Right ventricle myocardium superior (tissue), 1 donor: ENCODE data around the gene FRMD3. TPM values are rescaled to one million over a fixed set of nuclear protein-coding genes. Genes with fewer than 3 reads are reported as not detected.
"Not testable (repeated sequence)": the region's sequence is repeated elsewhere in the genome, so short reads cannot be mapped to it uniquely, and the experiment has no call there.

Experiments used
- ATAC-seq: fragments of 200-7000 bp; cut with Tn5 transposase; one replicate; pipeline ENCODE4 v1.9.1; 2020; ENCODE audit warnings: mild to moderate bottlenecking; ENCODE audit not compliant: poor library complexity
- DNase-seq: peaks from one replicate; pipeline ENCODE4 v3.0.0-alpha.2; 2020
- intact Hi-C: fragments of 100-400 bp; cut with DNase I; formaldehyde crosslinking; loops from one replicate; pipeline ENCODE4 v1.11.2; 2022
- total RNA-seq: library from RNA; stranded (reverse); fragmentation: NEBNext Ultra II Directional; extraction: Animal tissue kit (Norgen Biotek cat#: 25700); gene quantifications from one replicate; pipeline ENCODE4 v1.2.1, GENCODE V29; 2021
- donor health status: DM: no; HTN: yes; CAD: no; lungs with severe emphysema.

The FRMD3 gene
- total RNA-seq, 1 donor from 2014 or later = 93.2 TPM

GRCh38 chr9:83535736-83536135 is 2.5 kb downstream of the FRMD3 start:
- DNase-seq = no peak
- ATAC-seq = no peak
- intact Hi-C loops = loop anchor here (5.0 kb wide), 2 partner anchors 103 to 318 kb away; no protein-coding TSS in a partner anchor

GRCh38 chr9:83533296-83533695 is 4.9 kb downstream of the FRMD3 start:
- intact Hi-C loops = no loop called here
- DNase-seq = no peak
- ATAC-seq = no peak

- DNase-seq = no peak
- ATAC-seq = no peak
- intact Hi-C loops = no loop called here
Measured at GRCh38 chr9:83526901-83527300, 11.3 kb downstream of the FRMD3 start.

- intact Hi-C loops = no loop called here
- DNase-seq (no peak), ATAC-seq (no peak)
Measured at GRCh38 chr9:83526211-83526610, 12.0 kb downstream of the FRMD3 start.

GRCh38 chr9:83523684-83524083 is 14.5 kb downstream of the FRMD3 start:
- intact Hi-C loops = no loop called here

GRCh38 chr9:83521411-83521810 is 16.8 kb downstream of the FRMD3 start:
- no peak for ATAC-seq
- intact Hi-C loops = no loop called here

More at GRCh38 chr9:83523684-83524083, 14.5 kb downstream of the FRMD3 start:
- ATAC-seq (no peak), DNase-seq (no peak)

GRCh38 chr9:83521011-83521410 is 17.2 kb downstream of the FRMD3 start:
- DNase-seq (no peak), ATAC-seq (no peak)
- intact Hi-C loops = no loop called here

More at GRCh38 chr9:83521411-83521810, 16.8 kb downstream of the FRMD3 start:
- DNase-seq = no peak

- DNase-seq = no peak
- intact Hi-C loops = no loop called here
- ATAC-seq = no peak
Measured at GRCh38 chr9:83520292-83520691, 17.9 kb downstream of the FRMD3 start.

- ATAC-seq, intact Hi-C loops, DNase-seq: not testable (repeated sequence)
Measured at GRCh38 chr9:83517980-83518379, 20.2 kb downstream of the FRMD3 start.

GRCh38 chr9:83514767-83515166 is 23.4 kb downstream of the FRMD3 start:
- intact Hi-C loops = no loop called here
- ATAC-seq = no peak
- DNase-seq = no peak

GRCh38 chr9:83512621-83513020 is 25.6 kb downstream of the FRMD3 start:
- intact Hi-C loops = no loop called here
- DNase-seq = no peak
- no peak for ATAC-seq

- ATAC-seq = no peak
- DNase-seq = no peak
- intact Hi-C loops = no loop called here
Measured at GRCh38 chr9:83511051-83511450, 27.1 kb downstream of the FRMD3 start.

GRCh38 chr9:83509402-83509801 is 28.8 kb downstream of the FRMD3 start:
- peak; percentile 67 for ATAC-seq
- intact Hi-C loops = no loop called here
- no peak for DNase-seq

GRCh38 chr9:83508067-83508466 is 30.1 kb downstream of the FRMD3 start:
- no peak for ATAC-seq
- no peak for DNase-seq
- intact Hi-C loops = no loop called here

GRCh38 chr9:83505282-83505681 is 32.9 kb downstream of the FRMD3 start:
- intact Hi-C loops = no loop called here
- DNase-seq = no peak
- no peak for ATAC-seq

GRCh38 chr9:83503866-83504265 is 34.3 kb downstream of the FRMD3 start:
- ATAC-seq = no peak
- DNase-seq = no peak
- intact Hi-C loops = no loop called here

- intact Hi-C loops = no loop called here
- no peak for DNase-seq
- ATAC-seq = no peak
Measured at GRCh38 chr9:83501565-83501964, 36.6 kb downstream of the FRMD3 start.

GRCh38 chr9:83497441-83497840 is 40.8 kb downstream of the FRMD3 start:
- intact Hi-C loops = no loop called here
- DNase-seq (no peak), ATAC-seq (no peak)

- intact Hi-C loops = no loop called here
- ATAC-seq = peak; percentile 55
- DNase-seq = no peak
Measured at GRCh38 chr9:83491995-83492394, 46.2 kb downstream of the FRMD3 start.

GRCh38 chr9:83491413-83491812 is 46.8 kb downstream of the FRMD3 start:
- DNase-seq = no peak
- intact Hi-C loops = no loop called here
- no peak for ATAC-seq

GRCh38 chr9:83489961-83490360 is 48.2 kb downstream of the FRMD3 start:
- DNase-seq (no peak), ATAC-seq (no peak)
- intact Hi-C loops = no loop called here
